ENCODE measurements around the gene RXFP1. TPM values are rescaled to one million over a fixed set of nuclear protein-coding genes. Genes with fewer than 3 reads are reported as not detected.

RXFP1 gene
- total RNA-seq, 4 donors from 2014 or later, result 0.10 TPM; not detected in 3

DNA sequence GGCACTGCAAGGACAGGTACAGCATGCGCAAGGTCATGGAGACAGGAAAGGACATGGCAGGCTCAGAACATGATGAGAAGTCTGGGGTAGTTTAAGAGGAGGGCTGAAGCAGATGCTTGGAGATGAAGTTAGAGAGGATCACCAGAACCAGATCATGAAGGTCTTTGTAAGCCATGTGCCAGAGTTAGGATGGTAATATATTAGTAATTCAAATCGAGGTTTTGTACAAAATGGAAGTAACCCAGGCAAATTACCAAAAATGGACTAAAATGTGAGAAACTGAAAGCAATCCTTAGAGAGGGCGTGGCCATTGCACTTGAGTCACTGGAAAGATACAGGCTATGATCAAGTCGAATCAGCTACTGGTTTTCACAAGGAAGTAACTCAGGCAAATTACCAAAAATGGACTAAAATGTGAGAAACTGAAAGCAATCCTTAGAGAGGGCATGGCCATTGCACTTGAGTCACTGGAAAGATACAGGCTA lies 13.5 kb downstream of the RXFP1 start:
- TF ChIP-seq POLR2A (IDR thresholded peaks at IDR 0.05), result no peak
- TF ChIP-seq, protein P1, sequence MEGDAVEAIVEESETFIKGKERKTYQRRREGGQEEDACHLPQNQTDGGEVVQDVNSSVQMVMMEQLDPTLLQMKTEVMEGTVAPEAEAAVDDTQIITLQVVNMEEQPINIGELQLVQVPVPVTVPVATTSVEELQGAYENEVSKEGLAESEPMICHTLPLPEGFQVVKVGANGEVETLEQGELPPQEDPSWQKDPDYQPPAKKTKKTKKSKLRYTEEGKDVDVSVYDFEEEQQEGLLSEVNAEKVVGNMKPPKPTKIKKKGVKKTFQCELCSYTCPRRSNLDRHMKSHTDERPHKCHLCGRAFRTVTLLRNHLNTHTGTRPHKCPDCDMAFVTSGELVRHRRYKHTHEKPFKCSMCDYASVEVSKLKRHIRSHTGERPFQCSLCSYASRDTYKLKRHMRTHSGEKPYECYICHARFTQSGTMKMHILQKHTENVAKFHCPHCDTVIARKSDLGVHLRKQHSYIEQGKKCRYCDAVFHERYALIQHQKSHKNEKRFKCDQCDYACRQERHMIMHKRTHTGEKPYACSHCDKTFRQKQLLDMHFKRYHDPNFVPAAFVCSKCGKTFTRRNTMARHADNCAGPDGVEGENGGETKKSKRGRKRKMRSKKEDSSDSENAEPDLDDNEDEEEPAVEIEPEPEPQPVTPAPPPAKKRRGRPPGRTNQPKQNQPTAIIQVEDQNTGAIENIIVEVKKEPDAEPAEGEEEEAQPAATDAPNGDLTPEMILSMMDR (IDR thresholded peaks at IDR 0.05), result no peak
- DNase-seq (ENCODE audit: low spot score in 2 of 2), result no peak
- 81% methylated on average over 4 of the region's 4 CpGs for WGBS, 2 donors
- no peak overlapping the region for H3K4me3 ChIP-seq (ENCODE audit: low read depth, poor library complexity, severe bottlenecking)
- intact Hi-C loops (cut with DNase I; ENCODE audit: low total_unique reads), result no loop called here

DNA sequence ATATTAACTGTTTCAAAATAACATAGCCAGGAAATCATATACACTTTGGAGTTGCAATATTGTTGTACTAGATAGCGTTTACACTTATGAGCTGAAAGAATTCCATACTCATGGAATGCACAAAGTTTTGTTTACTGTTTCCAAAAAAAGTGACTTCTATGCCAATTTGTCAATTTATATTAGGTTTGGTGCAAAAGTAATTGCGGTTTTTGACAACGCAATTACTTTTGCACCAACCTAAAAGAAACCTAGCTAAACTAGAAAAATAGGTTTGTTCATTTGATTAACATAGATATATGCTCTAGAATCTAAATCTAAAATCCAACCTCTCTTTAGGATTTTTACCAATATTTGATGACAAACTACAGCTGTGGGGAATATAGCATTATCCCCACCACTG lies 15.2 kb downstream of the RXFP1 start:
- H3K4me3 ChIP-seq (ENCODE audit: low read depth, poor library complexity, severe bottlenecking), result no peak overlapping the region
- no peak for TF ChIP-seq POLR2A (IDR thresholded peaks at IDR 0.05)
- TF ChIP-seq, protein P1 (IDR thresholded peaks at IDR 0.05), result no peak
- intact Hi-C loops (cut with DNase I; ENCODE audit: low total_unique reads), result no loop called here
- no peak for DNase-seq (ENCODE audit: low spot score in 2 of 2)
- 75 to 85% methylated on average over 3 of the region's 3 CpGs for WGBS, 2 donors

DNA sequence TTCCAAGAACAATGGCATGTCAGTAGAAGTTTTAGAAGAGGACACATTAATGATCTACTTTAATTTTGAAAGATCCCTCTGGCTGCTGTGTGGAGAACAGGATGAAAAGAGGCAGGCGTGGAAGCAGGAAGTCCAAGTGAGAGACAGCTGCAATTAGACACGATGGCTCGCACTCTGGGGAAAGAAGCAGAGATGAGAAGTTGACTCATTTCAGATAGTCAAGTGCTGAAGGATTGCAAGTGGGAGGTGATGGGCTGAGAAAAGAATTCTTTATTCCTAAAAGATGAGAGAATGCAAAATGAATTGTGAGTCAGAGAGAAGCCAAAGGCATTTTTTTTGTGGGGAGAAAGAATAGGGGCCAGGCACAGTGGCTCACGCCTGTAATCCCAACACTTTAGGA lies 16.5 kb downstream of the RXFP1 start:
- intact Hi-C loops (cut with DNase I; ENCODE audit: low total_unique reads), result no loop called here
- WGBS, 2 donors, result 56 to 76% methylated on average over 4 of the region's 4 CpGs
- DNase-seq (ENCODE audit: low spot score in 2 of 2), result no peak
- no peak overlapping the region for H3K4me3 ChIP-seq (ENCODE audit: low read depth, poor library complexity, severe bottlenecking)
- TF ChIP-seq POLR2A (IDR thresholded peaks at IDR 0.05), result no peak
- TF ChIP-seq, protein P1 (IDR thresholded peaks at IDR 0.05), result no peak

DNA sequence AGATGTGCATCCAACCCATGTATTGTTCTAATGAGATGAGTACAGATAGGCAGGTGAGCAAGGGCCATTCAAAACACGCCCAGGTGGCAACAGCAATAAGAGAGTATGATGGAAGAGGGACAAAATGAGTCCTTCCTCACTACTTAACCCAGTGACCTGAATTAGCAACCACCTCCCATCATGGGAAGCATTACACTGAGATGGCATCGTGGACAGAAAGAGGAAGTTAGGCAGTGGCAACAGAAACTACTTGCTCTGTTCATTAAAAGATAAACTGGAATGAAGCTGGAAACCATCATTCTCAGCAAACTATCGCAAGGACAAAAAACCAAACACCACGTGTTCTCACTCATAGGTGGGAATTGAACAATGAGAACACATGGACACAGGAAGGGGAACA lies 17.2 kb downstream of the RXFP1 start:
- H3K4me3 ChIP-seq (ENCODE audit: low read depth, poor library complexity, severe bottlenecking), result no peak overlapping the region
- intact Hi-C loops (cut with DNase I; ENCODE audit: low total_unique reads), result no loop called here
- WGBS, 2 donors, result 71 to 81% methylated on average over 4 of the region's 4 CpGs
- no peak for TF ChIP-seq POLR2A (IDR thresholded peaks at IDR 0.05)
- TF ChIP-seq, protein P1 (IDR thresholded peaks at IDR 0.05), result no peak
- no peak for DNase-seq (ENCODE audit: low spot score in 2 of 2)

DNA sequence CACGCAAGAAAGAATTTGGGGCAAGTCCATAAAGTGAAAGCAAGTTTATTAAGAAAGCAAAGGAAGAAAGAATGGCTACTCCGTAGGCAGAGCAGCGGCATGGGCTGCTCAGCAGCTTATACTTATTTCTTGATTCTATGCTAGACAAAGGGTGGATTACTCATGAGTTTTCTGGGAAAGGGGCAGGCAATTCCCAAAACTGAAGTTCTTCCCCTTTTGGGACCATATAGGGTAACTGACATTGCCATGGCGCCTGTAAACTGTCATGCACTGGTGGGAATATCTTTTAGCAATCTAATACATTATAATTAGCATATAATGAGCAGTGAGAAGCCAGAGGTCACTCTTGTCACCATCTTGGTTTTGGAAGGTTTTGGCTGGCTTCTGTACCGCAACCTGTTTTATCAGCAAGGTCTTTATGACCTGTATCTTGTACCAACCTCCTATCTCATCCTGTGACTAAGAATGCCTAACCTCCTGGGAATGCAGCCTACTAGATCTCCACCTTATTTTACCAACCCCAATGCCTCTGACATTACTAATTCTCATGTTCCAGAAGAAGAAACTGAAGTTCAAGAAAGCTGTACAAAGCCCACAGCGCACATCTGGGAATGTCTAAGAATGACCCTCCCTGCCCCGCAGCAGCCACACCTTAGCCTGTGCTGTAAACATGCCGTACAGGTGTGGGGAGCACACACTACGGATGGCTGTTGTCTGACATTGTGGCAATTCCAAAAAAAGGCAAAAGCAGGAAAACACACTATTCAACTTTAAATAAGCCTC lies 18.6 kb downstream of the RXFP1 start:
- WGBS, 2 donors, result 60 to 69% methylated on average over 9 of the region's 9 CpGs
- intact Hi-C loops (cut with DNase I; ENCODE audit: low total_unique reads), result no loop called here
- DNase-seq (ENCODE audit: low spot score in 2 of 2), result no peak
- no peak overlapping the region for H3K4me3 ChIP-seq (ENCODE audit: low read depth, poor library complexity, severe bottlenecking)
- TF ChIP-seq, protein P1 (IDR thresholded peaks at IDR 0.05), result no peak
- no peak for TF ChIP-seq POLR2A (IDR thresholded peaks at IDR 0.05)
